HG03066 (cell line): Measurements from ENCODE around the gene NR2E3.

Source experiments
- ATAC-seq: cut with Tn5 transposase; IDR thresholded peaks from one replicate; pipeline ENCODE4 v1.9.1; 2021; ENCODE audit warnings: low read depth; ENCODE audit not compliant: unreplicated experiment

The NR2E3 gene

DNA sequence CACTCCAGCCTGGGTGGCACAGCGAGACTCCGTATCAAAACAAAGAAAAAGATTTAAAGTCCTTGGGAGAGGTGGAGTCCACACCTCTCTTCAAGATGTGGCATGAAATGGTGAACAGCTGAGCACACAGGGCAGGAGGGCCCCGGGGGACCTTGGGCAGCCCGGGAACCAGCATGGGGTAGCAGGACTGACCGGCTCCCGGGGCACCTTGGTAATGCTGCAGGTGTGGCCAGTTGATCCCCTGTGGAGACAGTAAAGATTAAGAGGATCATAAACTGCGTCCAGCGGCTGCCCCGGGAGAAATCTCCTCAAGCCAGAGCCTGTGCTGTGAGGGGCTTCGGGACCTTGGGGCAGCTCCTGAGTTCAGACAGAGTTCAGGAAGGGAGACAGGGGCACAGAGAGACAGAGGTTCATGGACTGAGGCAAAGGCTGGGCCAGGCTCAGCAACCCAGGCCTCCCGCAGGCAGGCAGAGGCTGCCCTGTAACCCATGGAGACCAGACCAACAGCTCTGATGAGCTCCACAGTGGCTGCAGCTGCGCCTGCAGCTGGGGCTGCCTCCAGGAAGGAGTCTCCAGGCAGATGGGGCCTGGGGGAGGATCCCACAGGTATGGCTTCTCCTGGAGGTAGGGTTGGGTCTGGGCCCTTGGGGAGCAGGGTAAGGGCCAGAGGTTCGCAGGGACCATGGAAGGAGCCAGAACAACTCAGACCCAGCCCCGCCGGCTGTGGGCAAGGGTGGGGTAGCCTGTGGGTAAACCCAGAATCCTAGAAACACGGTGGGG lies at the start of gene NR2E3:
NR2E3 (plus strand) TSS at position 299 of the 780 bp plus-strand sequence; CDS start at position 489, 190 bp downstream.
- no peak for ATAC-seq

DNA sequence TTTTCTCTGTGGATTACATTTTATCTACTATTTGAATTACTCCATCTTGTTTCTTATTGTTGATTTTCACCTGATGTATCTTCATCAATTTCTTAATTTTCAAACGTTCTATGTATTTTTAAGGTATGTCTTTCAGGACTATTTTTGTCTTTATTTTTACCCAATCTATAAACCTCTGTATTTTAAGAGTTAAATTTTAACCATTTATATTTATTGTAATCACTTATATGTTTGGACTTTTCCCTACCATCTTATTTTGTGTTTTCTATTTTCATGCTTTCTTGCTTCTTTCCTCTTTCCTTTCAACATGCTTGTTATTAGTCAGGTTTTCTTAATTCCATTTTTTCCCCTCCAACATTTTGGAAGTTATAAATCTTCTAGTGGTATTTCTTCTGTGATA lies 49.5 kb upstream of the NR2E3 start:
- no peak for ATAC-seq

DNA sequence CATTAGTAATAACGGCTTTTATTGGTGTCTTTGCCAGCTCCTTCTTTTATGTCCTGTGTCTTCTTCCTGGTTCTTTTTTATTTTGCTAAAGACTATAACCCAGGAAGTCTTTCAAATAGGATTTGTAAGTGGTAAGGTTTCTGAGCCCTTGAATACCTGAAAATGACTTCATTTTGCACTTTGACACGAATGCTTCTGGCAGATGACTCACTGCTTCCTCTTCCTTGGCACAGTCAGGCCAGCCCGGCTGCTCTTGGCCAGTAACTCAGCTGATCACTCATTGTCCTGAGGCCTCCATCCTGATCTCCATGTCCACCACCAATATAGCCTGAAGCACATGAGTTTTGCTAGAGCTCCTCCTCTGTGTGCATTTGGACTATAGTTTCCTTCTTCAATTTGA lies 48.7 kb upstream of the NR2E3 start:
- ATAC-seq = no peak

DNA sequence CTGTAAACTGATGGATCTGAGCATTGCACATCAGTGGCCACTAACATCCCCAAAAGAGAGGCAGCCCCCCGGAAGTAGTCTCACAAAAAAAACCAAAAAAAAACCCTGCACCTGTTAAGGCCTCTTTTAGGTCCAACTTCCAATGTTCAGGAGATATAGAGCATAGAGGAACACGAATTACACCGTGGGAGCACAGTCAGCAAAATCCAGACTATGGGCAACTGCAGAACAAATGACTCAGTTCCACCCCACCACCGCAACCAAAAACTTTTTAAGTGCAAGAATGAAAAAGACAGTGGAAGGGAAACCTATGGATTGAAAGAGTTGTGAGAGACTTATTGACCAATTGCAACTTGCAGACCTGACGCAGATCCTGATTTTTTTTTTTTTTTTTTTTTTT lies 42.2 kb upstream of the NR2E3 start:
- ATAC-seq = no peak

DNA sequence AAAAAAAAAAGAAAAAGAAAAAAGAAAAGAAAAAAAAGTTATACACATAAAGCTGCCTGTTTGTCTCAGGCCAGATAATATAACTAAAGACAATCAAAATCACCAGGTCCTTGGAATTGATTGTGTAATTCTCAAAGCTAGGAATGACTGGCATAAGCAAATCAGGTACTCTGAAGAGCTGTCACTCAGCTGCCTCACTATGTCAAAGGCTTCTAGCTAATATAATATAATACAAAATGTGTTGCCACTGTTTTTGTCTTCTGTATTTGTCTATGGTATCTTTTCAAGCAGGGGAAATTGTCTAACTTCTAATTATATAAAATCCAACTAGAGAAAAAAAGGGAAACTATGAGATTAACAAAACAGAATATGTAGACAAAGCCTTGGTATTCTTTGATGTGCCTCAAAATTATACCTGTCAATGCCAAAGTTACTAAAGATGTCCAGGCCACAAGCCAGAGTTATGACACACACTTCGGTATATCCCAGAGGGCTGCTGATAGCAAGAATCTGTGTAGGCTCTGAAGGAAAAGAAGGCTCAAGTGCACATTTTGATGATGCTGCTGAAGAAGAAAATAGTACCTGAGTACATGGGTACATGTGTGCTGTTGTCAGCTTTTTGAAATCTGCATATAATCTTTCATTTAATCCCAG lies 37.0 kb upstream of the NR2E3 start:
- no peak for ATAC-seq

DNA sequence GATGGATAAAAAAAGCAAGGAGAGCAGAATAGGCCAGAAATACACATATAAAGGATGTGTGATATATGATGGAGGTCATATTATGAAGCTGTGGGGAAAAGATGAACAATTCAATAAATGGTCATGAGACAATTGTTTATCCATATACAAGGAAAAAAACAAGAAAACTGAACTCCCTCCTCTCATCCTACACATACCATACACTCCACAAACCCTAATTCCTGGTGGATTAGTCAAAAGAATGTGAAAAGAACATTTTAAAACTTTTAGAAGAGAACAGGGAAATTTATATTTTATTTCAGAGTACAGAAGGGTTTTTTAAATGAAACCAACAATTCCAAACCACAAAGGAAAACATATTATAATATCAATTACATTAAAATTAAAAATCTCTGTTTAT lies 34.5 kb upstream of the NR2E3 start:
- ATAC-seq = no peak

DNA sequence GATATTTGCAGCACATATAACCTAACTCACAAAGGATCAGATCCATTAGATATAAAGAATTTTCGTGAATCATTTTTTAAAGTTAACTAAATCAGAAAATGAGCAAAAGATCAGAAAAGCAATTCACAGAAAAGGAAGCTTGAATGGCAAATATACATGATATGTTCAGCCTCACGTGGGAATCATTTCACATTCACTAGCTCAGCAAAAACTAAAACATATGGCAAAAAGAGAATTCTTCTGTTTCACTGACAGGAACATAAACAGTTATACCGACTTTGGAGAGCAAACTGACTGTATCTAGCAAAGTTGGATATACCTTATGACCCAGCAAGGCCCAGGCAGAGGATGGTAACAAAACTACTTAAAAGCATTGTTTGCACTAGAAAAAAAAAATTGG lies 34.0 kb upstream of the NR2E3 start:
- no peak for ATAC-seq

DNA sequence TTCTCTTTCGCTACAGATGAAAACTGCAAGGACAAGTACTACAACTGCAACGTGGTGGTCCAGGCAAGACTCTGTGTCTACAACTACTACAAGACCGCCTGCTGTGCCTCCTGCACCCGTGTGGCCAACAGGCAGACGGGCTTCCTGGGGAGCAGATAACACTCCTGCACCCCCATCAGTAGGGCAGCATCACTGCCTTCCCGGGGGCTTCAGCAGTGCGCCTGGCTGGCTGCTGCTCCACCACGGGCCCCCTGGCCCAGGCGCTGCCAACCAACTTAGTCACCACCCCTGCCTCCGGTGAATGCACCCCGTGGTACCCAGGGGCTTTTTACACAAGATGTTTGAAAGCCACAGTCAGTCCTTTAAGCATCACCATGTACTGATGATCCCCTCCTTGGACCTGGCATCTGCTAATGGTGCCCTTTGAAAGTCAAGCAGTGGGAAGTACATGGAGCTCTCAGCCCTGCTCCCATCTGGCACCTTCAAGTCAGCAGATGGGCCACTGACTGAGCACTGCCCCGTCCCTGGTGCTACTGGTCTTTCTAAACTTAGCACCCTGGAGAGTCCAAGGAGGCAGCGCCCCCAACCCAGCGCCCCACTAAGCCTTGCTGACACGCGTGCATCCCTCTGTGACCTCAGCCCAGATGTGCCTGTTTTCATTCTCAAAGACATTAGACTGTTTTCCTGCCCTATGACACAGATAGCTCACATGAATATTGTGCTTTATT lies 33.0 kb upstream of the NR2E3 start:
- no peak for ATAC-seq

DNA sequence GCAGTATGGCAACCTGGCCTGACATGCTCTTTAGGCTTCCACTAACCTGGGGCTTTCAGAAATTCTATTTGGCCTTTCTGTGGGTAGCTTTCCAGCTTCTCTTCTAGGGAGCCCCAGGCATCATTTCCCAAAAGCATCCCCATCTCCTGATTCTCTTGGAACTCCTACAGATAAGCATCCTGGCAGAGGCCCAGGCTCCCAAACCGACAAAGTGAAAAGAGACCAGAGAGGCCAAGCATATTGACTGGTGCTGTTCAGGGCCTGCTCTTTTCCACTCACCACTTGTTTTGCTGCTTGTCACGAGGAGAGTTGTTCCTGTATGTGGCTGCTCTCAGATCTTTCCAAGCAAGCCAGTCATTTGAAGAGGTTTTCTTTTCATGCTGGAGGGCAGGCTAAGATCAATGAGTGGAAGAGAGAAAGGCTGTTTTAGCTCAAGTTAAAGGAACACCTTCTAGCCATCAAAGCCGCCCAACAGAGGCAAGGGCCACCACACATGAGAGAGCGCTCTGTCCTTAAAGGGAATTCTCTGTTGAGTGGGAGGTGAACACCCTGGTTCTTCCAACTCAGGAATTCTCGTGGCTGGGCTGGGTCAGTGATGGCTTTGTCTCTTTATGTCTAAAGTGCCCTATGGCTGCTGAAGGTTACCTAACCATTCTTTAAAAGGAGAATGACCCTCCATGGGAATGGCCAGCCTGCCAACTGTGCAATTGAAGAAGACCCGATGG lies 31.1 kb upstream of the NR2E3 start:
- no peak for ATAC-seq

DNA sequence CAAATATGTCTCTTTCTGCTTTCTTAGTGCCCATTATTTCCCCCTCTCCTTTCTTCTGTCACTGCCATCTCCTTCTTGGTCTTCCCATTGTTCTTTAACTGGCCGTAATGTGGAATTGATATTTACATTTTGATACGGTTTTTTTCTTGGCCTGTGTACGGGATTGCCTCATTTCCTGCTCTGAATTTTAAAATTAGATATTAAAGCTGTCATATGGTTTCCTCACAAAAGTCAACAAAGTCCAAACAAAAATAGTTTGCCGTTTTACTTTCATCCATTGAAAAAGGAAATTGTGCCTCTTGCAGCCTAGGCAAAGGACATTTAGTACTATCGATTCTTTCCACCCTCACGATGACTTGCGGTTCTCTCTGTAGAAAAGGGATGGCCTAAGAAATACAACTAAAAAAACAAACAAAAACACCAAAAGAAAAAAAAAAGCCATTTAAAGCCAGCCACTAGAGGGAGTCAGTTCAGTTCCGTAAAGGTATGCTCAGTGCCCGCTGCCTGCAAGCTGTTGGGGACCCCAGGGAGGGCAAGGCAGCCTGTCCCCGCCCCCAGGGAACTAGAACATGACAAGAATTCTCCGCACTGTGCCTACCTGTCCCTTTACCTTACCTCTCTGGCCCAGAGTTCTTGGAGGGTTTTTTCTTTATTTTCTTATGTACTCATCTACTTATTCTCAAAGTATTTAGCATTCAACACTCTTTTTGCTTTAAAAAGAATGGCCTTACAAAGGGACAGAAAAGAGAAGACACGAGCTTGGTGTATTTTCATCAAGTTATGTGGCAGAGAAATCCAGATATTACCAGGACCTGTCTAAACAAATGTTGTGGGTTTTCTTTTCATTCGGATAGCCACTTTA lies 30.0 kb upstream of the NR2E3 start:
- ATAC-seq = no peak

DNA sequence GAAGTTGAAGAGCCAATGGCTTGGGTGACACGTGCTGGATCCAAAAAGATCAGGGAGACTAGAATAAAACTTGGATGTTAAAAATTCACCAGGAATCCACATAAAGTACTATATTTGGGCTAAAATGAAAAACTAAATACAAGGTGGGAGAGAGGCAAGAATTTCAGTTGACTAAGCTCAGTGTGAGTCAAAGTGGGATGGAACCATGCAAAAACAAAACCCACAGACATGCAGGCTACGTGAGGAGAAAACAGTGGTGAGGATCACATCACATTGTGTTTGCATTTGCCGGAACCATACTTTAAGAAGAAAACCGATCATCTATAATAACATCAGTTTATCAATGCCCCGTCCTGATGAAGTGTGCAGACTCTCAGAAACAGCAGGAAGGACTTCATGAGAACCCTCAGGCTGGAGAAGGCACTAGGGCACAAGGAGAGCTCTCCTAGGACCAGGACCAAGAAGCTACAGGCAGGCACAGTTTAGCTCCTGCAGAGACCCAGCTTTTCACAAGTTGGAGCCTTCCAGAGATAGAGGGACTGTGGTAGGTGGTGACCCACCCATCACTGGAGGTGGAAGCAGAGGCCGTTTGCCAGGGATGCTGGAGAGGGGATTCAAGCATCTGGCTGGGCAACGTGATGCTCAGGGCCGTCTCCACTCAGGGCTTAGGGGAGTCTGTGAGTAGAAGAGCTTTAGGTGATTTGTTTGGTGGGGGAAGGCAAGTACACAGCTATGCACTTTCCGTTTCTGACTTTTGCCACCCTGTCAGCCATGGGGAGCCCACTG lies 29.0 kb upstream of the NR2E3 start:
- ATAC-seq = no peak

DNA sequence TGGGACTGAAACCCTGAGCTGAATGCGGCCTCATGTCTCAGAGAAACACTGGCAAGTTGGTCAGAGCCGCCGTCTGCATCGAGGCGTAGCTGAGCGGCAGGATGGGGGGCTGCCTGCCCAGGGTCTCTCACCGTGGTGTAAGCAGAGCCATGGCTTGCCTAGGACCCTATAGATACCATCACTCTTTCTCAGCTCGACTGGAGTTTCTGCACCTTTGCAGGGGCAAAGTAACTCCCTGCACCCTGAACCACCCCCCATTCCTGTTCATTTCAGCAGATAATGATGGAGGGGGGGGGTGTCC lies 28.4 kb upstream of the NR2E3 start:
- no peak for ATAC-seq

DNA sequence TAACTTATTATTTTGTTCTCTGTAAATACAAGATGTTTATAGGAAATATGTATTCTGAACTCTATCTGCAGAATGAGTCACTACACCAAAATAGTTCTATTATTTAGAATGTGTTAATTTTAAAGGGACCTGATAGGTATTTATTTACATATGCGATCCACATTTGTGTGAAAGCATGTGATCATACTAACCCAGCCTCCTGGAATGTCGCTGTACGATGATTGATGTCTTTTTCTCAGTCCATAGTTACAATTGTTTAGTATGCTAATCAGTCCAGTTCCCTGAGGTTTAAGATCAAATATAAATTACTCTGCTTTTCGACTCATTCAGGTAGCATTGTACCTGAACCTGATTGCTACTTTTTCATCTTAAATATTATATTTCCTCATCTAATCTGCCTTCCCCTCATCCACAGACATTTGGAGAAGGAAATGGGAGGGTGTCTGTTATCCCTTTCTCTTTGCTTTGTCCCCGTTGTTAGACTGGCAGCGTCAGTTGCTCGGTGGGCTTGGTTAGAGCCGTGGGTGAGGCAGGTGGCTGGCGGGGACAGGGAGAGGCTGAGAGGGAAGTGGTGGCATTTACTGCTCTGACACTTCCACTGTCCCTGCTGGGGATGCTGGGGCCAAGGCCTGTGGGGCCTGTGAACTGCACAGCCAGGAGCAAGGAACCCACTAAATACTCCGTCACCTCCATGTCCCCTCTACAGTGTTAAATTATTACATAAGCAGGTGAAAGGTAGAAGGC lies 27.8 kb upstream of the NR2E3 start:
- no peak for ATAC-seq

DNA sequence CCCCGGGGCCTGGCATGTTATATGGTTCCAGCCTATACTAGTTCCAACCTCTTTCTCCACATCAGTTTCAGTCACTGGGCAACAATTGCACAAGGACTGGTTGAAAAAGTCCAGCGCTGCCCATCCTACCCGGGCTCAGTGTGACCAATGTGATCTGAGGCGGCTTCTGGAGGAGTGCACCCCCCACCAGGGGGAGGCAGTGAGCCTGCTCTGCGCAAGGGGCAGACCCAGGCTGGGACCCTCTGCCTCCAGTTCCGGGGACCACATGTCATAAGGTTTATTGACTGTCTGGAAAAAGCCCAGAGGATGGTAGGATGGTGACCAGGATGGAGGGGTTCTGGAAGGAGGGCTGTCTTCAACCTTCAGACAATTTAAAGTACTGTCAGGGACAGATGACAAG lies 25.6 kb upstream of the NR2E3 start:
- no peak for ATAC-seq

DNA sequence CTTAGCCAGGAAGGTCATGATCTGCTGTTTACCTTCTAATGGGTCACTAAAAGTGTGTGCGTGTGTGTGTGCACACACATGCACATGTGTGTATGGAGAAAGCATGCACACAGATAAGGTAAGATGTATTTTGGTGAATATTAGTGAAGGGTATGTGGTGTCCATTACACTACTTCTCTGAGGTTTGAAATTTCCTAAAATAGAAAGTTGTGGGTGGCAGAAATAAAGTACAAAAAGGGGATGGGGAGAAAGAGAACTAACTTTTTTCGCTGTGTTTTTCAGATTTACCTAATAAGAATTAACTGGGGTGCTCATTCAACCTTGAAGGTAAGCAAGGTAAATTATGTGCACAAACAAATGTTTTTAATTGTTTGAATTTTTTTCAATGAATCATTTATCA lies 24.4 kb upstream of the NR2E3 start:
- ATAC-seq = no peak

DNA sequence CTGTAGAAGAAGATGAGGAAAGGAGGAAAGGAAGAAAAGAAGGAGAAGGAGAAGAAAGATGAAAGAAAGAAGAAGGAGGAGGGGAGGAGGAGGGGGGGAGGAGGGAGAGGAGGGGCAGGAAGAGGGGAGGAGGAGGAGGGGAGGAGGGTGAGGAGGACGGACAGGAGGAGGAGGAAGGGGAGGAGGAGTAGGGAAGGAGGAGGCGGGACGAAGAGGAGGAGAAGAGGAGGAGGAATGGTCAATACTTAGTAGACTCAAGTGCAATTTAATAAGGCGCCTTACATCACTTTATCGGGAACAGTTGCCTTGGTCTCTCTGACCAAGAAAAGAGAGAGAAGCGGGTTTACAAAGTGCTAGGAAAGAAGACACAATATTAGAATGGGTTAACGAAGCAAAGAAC lies 23.7 kb upstream of the NR2E3 start:
- no peak for ATAC-seq

DNA sequence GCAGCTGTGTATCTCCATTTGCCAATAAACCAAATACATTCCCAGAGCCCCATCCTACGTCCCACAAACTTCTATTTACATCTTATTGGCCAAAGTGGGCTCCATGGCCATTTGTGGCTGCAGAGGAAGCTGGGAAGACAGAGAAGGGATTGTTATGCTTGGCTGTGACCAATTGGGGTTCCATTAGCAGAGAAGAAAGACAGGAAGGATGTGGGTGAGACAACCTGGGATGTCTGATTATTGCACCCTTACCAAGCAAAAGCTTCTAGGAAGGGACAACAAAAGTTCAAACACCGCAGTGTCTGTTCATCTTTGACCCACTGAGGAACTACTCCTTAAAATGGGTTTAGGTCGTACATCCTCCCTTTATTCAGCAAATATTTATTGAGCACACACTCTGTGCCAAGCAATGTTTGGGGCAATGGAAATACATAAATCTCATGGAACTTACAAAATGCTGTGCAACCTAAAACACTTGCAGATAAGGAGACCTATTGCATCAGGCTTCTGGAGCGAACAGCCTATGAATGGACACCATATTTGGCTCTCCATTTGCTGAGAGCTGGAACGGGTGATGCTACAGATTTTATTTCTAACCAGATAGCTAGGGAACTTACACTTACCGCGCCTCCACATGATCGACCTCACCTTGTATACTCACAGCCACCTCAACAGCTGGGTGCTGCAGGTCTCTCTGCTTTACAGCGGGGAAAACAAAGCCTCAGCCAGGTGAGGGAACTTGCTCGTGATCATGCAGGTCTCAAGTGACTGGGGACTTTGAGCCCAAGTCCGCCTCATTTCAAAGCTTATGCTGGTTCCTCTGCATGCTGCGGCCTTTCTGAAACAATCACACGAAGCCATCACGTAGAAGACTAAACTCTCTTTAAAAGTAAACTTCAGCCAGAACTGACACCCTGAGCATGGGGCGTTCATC lies 21.4 kb upstream of the NR2E3 start:
- no peak for ATAC-seq

DNA sequence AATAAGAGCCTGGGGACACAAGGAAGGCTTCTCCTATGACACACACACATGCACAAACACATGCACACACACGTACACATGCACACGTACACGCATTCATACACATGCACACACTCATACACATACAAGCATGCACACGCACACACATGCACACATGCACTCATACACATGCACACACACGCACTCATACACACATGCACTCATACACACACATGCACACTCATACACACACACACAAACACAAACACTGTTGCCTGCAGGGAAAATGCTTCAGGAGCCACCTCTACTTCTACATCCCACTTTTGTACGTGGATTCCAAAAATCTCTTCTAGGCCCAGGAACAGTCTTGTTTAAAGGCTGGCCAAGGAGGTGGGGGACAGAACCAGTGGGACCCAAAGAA lies 20.7 kb upstream of the NR2E3 start:
- ATAC-seq = no peak
